ENCODE results near the gene HTR3B. TPM values are rescaled to one million over a fixed set of nuclear protein-coding genes. Genes with fewer than 3 reads are reported as not detected.
"Not testable (repeated sequence)": the region's sequence is repeated elsewhere in the genome, so short reads cannot be mapped to it uniquely, and the experiment has no call there.

The HTR3B gene
- total RNA-seq, 1 experiment from 2014 or later: not detected

DNA sequence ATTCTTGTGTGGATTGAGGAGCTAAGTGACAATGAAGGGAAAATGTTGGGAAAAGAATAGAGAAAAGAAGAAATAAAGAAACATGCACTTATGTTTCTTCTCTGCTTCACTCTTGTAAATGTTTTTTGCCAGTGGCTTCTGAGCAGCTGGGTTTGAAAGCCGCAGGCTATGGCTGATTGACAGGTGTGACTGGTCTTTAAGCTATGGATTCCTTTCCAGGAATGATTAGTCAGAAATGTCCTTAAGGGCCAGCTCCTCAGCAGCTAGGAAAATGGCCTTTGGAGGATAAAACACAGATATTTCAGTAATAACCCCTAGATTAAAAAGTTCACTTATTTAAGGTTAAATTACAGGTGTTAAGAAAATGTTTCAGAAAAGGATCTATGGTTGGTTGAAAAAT lies 22.7 kb upstream of the HTR3B start:
- DNase-seq (ENCODE audit: low spot score): no peak

DNA sequence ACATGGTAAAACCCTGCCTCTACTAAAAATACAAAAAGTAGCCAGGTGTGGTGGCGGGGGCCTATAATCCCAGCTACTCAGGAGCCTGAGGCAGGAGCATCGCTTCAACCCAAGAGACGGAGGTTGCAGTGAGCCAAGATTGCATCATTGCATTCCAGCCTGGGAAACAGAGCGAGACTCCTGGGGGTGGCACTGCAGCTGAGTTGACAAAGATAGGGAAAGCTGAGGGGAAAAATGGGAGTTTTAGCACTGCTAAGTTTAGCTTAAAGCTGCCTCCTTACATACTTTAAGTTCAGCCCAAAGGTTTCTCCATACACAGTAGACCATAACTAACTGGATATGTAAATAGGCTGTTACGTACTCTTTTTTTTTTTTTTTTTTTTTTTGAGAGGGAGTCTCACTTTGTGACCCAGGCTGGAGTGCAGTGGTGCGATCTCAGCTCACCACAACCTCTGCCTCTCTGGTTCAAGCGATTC lies 20.2 kb upstream of the HTR3B start:
- no peak for DNase-seq (ENCODE audit: low spot score)

DNA sequence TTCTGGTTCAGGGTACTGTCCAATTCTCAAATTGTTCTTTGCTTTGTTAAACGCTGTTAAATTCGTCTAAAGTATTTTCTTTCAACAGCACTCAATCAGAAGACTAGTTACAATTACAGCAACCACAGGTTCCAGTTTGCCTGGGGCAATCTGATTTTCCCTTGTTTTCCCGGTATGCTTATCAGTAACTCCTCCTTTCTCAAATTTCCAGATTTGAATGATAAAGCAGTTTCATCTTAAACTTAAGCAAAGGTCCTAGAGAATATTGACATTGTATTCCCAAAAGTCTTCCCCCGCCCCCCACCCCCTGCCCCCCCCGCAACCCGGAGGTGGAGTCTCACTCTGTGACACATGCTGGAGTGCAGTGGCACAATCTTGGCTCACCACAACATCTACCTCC lies 18.7 kb upstream of the HTR3B start:
- DNase-seq (ENCODE audit: low spot score): no peak

DNA sequence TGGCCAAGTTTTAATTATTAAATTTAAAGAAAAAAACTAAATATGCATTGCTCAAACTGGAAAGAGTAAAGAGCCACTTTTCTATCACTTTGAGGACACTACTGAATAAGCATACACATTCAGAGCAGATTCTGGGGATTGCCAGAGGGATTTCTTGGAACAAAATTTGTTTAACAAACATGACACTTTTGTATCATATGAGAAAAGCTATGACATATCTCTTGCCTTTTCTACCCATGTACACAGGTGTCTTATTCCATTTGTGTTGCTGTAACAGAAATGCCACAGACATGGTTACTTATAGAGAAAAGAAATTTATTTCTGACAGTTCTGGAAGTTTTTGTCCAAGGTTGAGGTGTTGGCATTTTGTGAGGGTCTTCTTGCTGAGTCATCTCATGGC lies 15.7 kb upstream of the HTR3B start:
- DNase-seq (ENCODE audit: low spot score): no peak

DNA sequence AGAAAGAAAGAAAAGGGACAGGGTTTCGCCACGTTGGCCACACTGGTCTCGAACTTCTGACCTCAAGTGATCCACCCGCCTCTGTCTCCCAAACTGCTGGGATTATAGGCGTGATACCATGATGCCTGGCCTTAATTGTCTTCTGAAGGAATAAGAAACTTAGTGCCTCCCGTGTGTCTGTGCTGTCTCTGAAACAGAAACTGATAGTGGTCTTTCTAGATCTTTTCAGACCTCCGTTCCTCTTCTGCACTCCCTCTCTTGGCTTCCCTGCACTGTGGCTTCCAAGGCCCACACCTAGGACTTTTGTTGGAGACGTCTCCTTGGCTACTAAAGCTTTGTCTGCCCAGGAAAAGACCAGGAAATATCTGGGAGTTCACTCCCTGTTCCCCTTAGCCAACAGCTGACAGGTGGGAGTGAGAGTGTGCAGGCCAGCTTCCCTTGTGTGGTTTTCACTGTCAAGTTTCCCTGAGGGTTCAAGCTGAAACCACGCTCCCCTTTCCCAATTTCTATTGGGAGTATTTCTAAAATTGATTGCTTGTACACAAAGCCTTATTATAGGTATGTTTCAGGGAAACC lies 10.1 kb upstream of the HTR3B start:
- DNase-seq (ENCODE audit: low spot score): no peak

DNA sequence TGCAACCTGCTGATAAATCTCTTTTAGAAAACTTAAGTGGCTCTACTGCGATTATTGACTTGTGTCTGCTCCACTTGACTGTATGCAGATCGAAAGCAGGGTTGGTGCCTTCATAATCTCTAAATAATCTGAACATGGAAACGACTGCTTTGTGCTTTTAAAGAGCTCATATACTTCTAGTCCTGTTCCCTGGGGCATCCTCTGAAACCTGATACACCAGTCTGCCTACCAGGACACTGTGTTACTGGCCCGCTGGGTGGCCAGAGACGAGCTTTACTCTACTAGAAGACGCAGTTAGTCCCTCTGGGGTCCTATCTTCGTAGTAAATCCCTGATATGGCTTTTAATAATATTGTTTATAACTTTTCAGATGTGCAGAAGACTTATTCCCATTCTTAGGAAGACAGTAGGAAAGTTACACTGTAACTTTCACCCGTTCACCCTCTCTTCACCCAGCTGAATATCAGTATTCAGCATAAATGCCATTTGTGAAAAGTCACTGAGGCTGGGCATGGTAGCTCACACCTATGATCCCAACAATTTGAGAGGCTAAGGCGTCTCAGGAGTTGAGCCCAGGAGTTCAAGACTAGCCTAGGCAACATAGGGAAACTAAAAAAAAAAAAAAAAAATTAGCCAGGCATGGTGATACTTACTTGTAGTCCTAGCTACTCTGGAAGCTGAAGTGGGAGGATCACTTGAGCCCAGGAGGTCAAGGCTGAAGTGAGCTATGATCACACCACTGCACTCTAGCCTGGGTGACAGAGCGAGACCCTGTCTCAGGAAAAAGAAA lies 9.0 kb upstream of the HTR3B start:
- no peak for DNase-seq (ENCODE audit: low spot score)

DNA sequence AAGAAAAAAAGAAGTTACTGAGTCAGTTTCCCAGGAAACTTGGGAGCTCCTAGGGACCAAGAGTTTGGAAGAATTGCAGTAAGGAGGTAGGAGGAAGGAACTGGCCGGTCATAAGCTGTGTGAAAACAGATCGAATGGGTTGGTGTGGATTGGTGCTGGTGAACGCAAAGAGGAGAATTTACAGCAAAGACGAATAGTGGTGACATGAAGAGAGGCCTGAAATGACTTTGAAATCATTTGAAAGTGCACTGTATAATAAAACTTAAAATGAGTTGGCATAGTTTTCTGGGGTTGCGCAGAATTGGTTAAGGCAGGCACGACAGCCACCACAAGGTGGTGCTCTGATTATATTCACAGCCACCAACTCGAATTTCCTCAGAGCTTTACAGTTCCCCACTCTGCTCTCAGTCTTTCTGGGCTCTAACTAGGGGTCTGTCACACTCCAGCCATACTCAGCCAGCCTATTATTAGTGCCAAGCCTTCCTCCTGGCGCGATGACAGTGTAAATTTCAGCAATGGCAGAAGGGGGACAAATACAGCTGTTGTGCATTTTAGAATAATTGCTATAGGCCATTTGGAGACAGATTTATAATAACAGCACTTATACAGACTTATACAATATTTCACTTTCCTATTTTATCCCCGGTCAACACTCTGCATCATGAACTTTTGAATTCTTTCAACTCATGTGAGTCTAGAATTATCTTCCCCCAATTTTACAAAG lies 8.3 kb upstream of the HTR3B start:
- peak; percentile 63 for DNase-seq (ENCODE audit: low spot score)

DNA sequence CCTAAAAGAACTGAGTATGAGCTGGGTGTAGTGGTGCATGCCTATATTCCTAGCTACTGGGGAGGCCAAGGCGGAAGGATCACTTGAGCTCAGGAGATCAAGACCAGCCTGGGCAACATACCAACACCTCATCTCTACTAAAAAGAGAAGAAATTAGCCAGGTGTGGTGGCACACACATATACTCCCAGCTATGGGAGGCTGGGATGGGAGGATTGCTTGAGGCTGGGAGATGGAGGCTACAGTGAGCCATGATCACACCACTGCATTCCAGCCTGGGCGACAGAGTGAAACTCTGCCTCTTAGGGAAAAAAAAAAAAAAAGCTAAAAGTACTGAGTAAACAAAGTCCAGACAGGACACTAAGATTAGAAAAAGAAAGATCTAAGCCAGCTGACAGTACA lies 3.5 kb upstream of the HTR3B start:
- DNase-seq (ENCODE audit: low spot score): no peak

DNA sequence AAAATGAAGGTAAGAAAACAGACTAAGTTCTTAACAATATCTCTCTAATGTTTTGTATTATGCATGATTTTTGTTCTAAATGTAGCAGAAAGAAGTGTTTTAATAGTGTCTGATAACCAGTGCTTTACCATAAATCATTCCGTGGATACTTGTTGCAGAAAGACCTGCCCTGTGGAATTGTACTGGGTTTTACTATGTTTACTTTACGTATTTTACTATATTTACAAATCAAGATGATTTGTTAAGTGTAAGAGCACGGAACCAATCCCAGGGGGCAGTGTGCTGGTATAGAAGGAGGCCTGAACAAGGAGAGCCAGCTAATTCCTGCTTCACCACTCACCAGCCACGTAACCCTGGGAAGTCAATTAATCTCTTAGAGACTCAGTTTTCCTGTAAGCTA lies 1.4 kb downstream of the HTR3B start:
- peak; percentile 84 for DNase-seq (ENCODE audit: low spot score)

DNA sequence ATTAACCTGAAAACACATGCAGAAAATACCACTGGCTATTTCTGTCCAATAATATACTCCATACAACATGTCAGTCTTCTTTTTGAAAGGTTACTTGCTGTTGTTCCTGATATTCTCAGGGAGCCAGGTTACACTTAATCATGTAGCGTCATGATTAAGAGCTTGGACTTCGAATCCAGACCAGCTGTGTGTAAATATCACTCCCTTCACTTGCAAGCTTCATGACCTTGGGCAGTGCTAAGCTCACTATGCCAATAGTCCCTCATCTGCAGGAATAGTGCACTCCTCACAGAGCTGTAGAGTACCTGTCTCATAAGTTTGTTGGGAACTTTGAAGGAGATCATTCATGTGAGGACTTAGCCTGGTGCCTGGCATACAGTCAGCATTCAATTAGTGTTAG lies 1.9 kb downstream of the HTR3B start:
- no peak for DNase-seq (ENCODE audit: low spot score)

DNA sequence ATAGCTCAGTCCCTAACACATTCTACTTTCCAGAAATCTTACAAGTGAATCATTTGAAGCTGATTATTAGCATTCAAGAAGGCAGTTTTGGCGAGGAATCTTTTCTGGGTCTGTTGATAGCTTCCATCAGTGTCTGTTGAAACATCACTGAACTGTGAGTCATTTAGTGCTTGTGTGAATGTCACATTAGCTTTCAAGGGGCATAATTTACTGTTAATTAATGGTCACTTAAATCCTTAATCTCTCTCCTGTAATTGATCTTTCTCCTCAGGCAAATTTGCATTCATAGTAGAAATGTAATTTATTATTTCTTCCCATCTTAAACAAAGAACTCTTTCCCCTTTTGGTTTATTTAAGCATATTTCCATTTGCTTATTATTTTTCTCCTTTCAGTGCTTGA lies 2.6 kb downstream of the HTR3B start:
- no peak for DNase-seq (ENCODE audit: low spot score)

DNA sequence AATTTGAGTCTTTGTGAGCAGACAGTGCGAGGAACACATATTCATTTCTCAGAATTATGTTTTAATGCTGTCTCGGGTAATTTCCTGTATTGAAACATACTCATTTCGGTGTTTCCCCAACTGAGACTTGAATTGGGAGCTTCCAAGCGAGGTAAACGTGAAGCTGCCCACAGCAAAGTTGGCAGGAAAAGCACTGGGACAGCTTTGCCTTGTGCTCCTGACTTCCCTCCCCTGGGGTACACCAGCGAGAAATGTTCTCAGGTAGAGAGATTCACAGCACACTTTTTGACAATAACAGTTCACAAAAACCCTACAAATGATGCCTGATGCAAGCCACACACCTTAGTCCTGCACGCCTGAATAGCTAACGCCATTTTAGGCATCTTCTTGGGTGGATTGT lies 3.1 kb downstream of the HTR3B start:
- no peak for DNase-seq (ENCODE audit: low spot score)

DNA sequence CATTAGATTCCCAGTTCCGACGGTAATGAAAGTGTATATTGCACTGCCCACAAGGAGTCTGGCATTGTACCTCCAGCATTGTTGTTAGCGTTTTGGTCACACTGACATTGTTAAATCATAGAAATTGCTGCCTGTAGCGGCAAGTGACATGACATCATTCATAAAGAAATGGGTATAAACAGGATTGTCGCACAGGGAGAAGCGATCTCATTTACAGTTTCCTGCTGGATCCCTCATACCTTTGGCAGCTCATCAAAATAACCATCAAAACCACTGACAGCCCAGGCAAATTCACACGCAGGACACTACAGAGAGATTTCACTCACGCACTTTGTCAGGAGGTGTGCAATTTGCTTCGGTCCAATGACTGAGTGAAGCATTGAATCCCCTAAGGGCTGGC lies 3.5 kb downstream of the HTR3B start:
- no peak for DNase-seq (ENCODE audit: low spot score)

DNA sequence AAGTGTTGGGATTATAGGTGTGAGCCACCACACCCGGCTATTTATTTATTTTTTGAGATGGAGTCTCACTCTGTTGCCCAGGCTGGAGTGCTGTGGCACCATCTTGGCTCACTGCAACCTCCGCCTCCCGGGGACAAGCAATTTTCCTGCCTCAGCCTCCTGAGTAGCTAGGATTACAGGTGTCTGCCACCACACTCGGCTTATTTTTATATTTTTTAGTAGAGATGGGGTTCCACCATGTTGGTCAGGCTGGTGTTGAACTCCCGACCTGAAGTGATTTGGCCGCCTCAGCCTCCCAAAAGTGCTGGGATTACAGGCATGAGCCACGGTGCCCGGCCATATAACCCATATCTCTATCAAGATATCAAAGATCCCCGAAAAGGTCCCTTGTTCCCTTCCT lies 6.9 kb downstream of the HTR3B start:
- DNase-seq (ENCODE audit: low spot score): not testable (repeated sequence)

DNA sequence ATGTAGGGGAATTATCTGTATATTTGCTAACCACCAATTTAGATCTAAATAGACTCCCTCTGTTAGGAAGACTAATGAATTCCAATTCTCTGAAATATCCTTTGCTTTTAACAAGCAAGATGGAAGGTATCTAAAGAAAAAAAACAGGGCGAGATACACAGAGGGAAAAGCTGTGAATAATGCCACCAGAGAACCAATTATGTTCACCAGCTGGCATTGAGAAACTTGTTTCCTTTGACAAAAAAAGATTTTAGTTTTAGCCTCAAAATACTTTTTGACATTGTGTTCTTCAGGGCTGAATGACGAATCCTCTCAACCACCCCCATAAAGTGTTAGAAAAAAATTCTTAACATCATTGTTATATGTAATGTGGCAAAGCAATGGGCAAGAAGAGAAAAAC lies 19.0 kb downstream of the HTR3B start:
- DNase-seq (ENCODE audit: low spot score): no peak

DNA sequence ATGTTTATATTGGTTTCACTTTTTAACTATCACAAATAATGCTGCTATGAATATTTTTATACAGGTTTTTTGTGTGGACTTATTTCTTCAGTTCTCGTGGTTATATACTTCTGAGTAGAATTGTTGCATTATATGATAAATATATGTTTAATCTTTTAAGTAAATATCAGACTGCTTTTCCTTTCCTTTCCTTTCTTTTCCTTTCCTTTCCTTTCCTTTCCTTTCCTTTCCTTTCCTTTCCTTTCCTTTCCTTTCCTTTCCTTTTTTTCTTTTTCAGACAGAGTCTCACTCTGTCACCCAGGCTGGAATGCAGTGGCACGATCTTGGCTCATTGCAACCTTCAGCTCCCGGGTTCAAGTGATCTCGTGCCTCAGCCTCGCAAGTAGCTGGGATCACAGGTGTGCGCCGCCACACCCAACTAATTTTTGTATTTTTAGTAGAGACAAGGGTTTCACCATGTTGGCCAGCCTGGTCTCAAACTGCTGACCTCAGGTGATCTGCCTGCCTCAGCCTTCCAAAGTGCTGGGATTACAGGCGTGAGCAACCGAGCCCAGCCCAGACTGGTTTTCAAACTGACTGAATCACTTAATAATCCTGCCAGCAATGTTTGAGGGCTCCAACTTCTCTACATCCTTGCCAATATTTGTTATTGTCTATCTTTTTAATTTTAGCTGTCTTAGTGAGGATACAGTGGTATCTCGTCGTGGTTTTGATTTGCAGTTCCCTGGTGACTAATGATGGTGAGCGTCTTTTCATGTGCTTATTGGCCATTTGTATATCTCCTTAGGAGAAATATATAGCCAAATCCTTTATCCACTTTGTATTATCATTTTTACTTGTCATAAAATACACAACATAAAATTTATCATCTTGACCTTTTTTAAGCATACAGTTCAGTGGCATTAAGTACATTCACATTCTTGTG lies 21.9 kb downstream of the HTR3B start:
- no peak for DNase-seq (ENCODE audit: low spot score)

DNA sequence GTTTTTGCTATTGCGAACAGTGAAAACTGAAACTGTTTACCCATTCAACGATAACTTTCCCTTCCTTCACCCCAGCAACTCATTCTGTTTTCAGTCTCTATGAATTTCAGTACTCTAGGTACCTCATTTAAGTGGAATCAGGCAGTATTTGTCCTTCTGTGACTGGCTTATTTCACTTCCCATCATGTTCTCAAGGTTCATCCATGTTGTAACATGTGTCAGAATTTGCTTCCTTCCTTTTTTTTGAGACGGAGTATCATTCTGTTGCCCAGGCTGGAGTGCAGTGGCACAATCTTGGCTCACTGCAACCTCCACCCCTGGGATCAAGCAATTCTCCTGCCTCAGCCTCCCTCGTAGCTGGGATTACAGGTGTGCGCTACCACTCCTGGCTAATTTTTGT lies 23.7 kb downstream of the HTR3B start:
- no peak for DNase-seq (ENCODE audit: low spot score)

DNA sequence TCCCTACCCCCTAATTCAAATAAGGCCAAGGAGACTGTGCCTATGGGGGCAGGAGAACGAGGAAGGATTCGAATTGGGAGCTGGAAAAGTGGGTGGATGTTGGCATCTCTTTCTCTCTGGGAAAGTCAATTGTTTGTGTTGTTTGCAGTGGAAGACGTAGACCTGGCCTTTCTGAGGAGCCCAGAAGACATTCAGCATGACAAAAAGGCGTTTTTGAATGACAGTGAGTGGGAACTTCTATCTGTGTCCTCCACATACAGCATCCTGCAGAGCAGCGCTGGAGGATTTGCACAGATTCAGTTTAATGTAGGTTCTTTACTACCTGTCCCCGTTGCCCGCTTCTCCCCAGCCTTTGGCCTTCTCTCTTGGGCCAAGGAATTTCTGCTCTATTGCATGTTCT lies 28.2 kb downstream of the HTR3B start:
- no peak for DNase-seq (ENCODE audit: low spot score)

DNA sequence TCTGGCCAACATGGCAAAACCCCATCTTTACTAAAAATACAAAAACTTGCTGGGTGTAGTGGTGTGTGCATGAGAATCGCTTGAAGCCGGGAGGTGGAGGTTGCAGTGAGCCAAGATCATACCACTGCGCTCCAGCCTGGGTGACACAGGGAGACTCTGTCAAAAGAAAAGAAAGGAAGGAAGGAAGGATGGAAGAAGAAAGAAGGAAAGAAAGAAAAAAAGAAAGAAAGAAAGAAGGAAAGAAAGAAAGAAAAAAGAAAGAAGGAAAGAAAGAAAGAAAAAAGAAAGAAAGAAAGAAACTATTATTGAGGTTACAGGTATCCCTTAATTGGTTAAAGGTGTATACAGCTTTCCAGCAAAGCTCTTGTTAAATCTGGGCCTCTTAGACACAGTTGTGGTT lies 29.6 kb downstream of the HTR3B start:
- DNase-seq (ENCODE audit: low spot score): not testable (repeated sequence)

DNA sequence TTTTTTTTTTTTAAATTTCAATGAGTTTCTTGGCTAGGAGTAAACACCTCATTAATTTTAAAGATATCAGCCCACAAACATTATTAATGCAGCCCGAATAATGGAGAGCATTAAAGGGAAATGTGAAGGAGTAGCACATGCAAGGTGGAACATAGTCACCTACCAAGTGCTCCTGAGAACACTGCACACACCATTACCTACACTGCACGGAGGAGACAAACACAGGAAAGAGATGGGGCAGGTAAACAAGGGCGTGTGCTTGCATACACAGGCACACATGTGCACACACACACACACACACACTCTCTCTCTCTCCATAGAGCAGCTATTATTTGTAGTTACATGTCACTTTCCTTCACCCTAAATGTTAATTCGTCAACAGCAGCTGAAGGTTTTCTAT lies 30.2 kb downstream of the HTR3B start:
- no peak for DNase-seq (ENCODE audit: low spot score)

DNA sequence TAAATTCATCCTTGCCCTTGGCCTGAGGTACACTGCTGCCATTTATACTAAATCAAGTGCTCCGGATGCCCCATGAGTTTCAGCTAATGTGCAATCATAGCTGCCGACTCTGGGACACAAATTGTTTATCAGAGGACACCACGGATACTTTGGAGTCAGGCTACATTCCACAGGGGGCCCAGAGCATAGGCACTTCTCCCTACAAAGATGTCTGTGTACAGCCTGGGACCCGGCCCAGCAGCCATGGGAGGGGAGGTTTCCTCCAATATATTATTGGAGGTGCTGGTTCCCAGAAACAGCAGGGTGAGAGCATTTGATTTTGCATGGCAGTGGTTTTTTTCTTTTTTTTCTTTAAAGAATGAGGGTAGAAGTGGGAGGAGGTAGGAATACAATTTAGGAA lies 31.3 kb downstream of the HTR3B start:
- no peak for DNase-seq (ENCODE audit: low spot score)

DNA sequence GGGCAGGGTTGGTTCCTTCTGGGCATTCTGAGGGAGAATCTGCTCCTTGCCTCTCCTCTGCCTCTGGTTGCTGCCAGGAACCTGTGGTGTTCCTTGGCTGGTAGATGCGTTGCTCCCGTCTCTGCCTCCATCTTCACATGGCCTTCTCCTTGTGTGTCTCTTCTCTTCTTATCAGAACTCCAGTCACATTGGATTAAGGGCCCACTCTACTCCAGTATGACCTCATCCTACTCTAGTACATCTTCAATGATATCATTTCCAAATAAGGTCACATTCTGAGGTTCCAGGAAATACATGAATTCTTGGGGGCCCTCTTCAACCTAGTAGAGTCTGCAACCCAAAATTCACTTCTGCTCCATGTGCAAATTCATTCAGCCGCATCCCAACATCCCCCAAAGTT lies 33.3 kb downstream of the HTR3B start:
- no peak for DNase-seq (ENCODE audit: low spot score)
